GM23248 (cell line): ENCODE results near the gene AGRP.

Experiments used
- EZH2 ChIP-seq: fragments of 200-600 bp; sonication (generic); IDR thresholded peaks from 2 replicates; pipeline ENCODE4 v1.6.1; 2018; ENCODE audit warnings: antibody characterized with exemption, mild to moderate bottlenecking; ENCODE audit not compliant: insufficient read depth, poor library complexity, severe bottlenecking
- EZH2phosphoT487 ChIP-seq: fragments of 200-600 bp; sonication (generic); IDR thresholded peaks from 2 replicates; pipeline ENCODE4 v1.6.1; 2018; ENCODE audit warnings: antibody characterized with exemption, moderate library complexity, mild to moderate bottlenecking, low read depth; ENCODE audit not compliant: insufficient read depth

DNA sequence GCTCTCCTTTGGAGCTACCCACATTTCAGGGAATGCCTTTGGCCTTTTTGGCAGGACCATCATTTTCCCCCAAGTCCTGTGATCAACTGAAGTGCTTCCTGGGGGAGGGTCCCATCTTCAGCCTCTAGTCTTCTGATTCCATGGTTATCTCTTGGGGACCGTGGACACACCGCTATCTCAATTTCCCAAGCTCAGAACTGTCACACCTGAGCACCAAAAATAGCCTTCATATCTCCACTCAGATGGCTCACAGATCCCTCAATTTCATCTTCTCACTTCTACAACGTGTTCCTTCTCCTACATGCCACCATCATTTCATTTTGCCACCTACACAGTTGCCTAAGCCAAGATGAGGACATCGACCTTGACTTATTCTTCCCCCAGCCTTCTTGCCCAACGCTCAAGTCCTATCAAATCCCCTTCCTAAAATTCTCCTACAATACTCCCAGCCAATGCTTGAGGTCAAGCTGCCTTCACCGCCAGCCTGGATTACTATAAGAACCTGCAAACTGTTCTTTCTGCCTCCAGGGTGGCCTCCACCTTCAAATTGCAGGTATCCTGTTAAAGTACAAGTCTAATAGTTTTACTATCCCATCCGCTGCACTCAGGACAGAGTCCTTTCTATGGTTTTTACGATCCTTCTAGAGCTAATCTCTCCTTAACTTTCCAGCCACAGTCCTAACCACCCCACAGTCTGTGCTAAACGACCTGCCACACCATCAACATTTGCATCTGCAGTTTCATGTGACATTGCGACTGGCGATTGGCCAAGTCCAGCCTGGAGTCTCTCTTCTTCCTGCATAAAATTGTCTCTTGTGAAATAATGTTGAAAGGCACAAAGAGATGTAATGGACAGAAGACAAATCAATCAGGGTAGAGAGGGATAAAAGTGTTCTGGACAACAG is 8.5 kb downstream of the AGRP start:
- TF ChIP-seq EZH2 (no peak), EZH2phosphoT487 (no peak)
